K562 (cell line): ENCODE data around the gene CCDC71L. TPM values are rescaled to one million over a fixed set of nuclear protein-coding genes. Genes with fewer than 3 reads are reported as not detected.

Experiments used
- CBFA2T2 ChIP-seq: fragments of 450-650 bp; conservative IDR thresholded peaks from 2 replicates; pipeline ENCODE4 v1.6.1; 2017; ENCODE audit warnings: mild to moderate bottlenecking
- CTBP1 ChIP-seq: fragments of 450-650 bp; IDR thresholded peaks from 2 replicates; pipeline ENCODE4 v1.6.1; 2016; ENCODE audit warnings: borderline replicate concordance
- DACH1 ChIP-seq: fragments of 450-650 bp; IDR thresholded peaks from 2 replicates; pipeline ENCODE4 v1.6.1; 2018; ENCODE audit not compliant: partially characterized antibody
- ELF4 ChIP-seq: fragments of 450-650 bp; formaldehyde crosslinking; IDR thresholded peaks from 2 replicates; pipeline ENCODE4 v1.4.0; 2022; ENCODE audit warnings: missing genetic modification characterization
- HMG20A ChIP-seq: fragments of 450-650 bp; formaldehyde crosslinking; conservative IDR thresholded peaks from 2 replicates; pipeline ENCODE4 v1.4.0; 2020; ENCODE audit warnings: mild to moderate bottlenecking, mixed read lengths
- MCM3 ChIP-seq: fragments of 450-650 bp; IDR thresholded peaks from 2 replicates; pipeline ENCODE4 v1.6.1; 2016
- PCBP1 ChIP-seq: fragments of 200-400 bp; formaldehyde crosslinking; IDR thresholded peaks from 2 replicates; pipeline ENCODE4 v1.6.1; 2018; ENCODE audit warnings: mild to moderate bottlenecking, low read depth, low read length; ENCODE audit not compliant: poor library complexity, severe bottlenecking
- SIN3B ChIP-seq: fragments of 450-650 bp; IDR thresholded peaks from 2 replicates; pipeline ENCODE4 v1.6.1; 2017; ENCODE audit warnings: low read depth, mild to moderate bottlenecking, moderate library complexity
- ZBTB8A ChIP-seq: fragments of 450-650 bp; IDR thresholded peaks from 2 replicates; pipeline ENCODE4 v1.6.1; 2018; ENCODE audit warnings: mild to moderate bottlenecking, moderate library complexity; ENCODE audit not compliant: partially characterized antibody
- ZNF253 ChIP-seq: fragments of 250-450 bp; sonication (Bioruptor Pico); conservative IDR thresholded peaks from 2 replicates; pipeline ENCODE4 v1.6.1; 2021; ENCODE audit warnings: mild to moderate bottlenecking
- ZNF274 ChIP-seq: IDR thresholded peaks from 2 replicates; pipeline ENCODE4 v1.6.1; 2011; ENCODE audit warnings: low read depth, mild to moderate bottlenecking, low read length, moderate library complexity, borderline replicate concordance
- ZNF316 ChIP-seq: fragments of 450-650 bp; IDR thresholded peaks from 2 replicates; pipeline ENCODE4 v1.6.1; 2016
- ZNF586 ChIP-seq: fragments of 450-650 bp; formaldehyde crosslinking; conservative IDR thresholded peaks from 2 replicates; pipeline ENCODE4 v1.4.0; 2020; ENCODE audit warnings: mild to moderate bottlenecking, moderate library complexity
- polyA plus RNA-seq, 8 experiments: library from polyadenylated mRNA; depleted of rRNA in 4 of 8; stranded (reverse) in 5 of 8; unstranded in 3 of 8; fragments of >200 nt; fragmentation: Nextera tagmentation in 2 of 8; fragmentation: Illumina TruSeq in 1 of 8; extraction: Ambion mirVana in 2 of 8; extraction: Trizol in 1 of 8; gene quantifications; 2 replicates each; pipeline versions ENCODE4 v1.2.1 to v1.2.3, GENCODE V29; 2011 to 2014; ENCODE audit warnings: inconsistent platforms in 1 of 8, missing spikeins in 1 of 8
- total RNA-seq, 7 experiments: library from RNA; depleted of rRNA in 6 of 7; stranded (reverse); fragments of >200 nt in 6 of 7; fragmentation: Illumina TruSeq in 2 of 7; extraction: Trizol in 2 of 7; gene quantifications; 2 replicates each; pipeline versions ENCODE4 v1.2.1 to v1.2.3, GENCODE V29; 2011 to 2021; ENCODE audit warnings: low replicate concordance in 1 of 7
- TF ChIP-seq, protein P1 (sequence below), 2 experiments: IDR thresholded peaks; 2 replicates each; pipeline ENCODE4 v1.6.1; 2011; ENCODE audit warnings: borderline replicate concordance in 1 of 2, control low read depth in 1 of 2, low read depth in 1 of 2, low read length in 1 of 2, mild to moderate bottlenecking in 1 of 2, mixed read lengths in 1 of 2, moderate library complexity in 1 of 2; ENCODE audit not compliant: insufficient read depth in 1 of 2, insufficient read length in 1 of 2, poor library complexity in 1 of 2, severe bottlenecking in 1 of 2; ENCODE audit errors: extremely low read depth in 1 of 2
- TF ChIP-seq, protein P2 (sequence below): conservative IDR thresholded peaks from 2 replicates; pipeline ENCODE4 v1.6.1; 2011; ENCODE audit warnings: low read depth, mild to moderate bottlenecking, low read length; ENCODE audit not compliant: control insufficient read depth
- TF ChIP-seq, protein P3 (sequence below): sonication (generic); formaldehyde crosslinking; IDR thresholded peaks from 2 replicates; pipeline ENCODE4 v1.8.0; 2022; ENCODE audit warnings: missing genetic modification reagents, mild to moderate bottlenecking, borderline replicate concordance
- TF ChIP-seq, protein P4 (sequence below): sonication (generic); formaldehyde crosslinking; IDR thresholded peaks from 2 replicates; pipeline ENCODE4 v1.8.1; 2023; ENCODE audit warnings: missing genetic modification reagents, mild to moderate bottlenecking, borderline replicate concordance

Gene CCDC71L
- total and polyA plus RNA-seq, 9 of the 15 experiments (the other 6 are each of a cell fraction or from before 2014, with no cell fraction given): 5.7 to 108 (median 25.4) TPM

DNA sequence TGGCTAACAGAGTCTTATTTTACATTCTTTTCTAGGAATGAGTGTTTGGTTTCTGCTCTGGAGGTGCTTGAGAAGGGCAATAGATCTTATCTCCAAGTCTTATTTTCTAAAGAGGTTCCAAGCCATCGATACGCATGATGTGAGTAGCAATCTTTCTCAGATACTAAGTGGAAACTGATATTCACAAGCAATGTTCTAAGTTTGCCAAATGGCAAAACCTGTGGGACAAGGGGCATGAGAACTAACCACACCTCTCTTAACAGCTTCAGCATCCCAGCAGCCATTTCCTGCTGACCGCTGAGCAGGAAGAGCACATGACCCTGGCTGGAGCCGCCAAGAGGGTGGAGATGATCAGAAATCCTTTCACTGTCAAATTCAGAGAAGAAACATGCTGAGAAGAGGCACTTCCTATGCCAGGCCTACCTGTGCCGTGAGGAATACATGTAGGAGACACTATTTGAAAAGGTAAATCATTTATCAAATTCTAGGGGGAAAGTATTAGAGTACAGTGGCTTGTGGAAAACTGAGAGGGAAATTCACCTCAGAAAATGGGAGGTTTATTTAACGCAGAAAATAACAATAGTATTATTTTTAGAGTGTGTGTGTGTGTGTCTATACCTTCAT is 35.2 kb downstream of the CCDC71L start (continued):
- TF ChIP-seq ZNF253 (CRISPR knock-in tag) (no peak), MCM3 (no peak), CTBP1 (peak; percentile 58; the same call in 1 of the 2 replicates), PCBP1 (no peak), ZNF274 (no peak), CBFA2T2 (no peak), DACH1 (no peak), SIN3B (no peak), ZNF586 (CRISPR knock-in tag) (no peak), ELF4 (CRISPR knock-in tag) (no peak), HMG20A (CRISPR knock-in tag) (no peak), ZBTB8A (no peak), ZNF316 (no peak)
- TF ChIP-seq, protein P1, sequence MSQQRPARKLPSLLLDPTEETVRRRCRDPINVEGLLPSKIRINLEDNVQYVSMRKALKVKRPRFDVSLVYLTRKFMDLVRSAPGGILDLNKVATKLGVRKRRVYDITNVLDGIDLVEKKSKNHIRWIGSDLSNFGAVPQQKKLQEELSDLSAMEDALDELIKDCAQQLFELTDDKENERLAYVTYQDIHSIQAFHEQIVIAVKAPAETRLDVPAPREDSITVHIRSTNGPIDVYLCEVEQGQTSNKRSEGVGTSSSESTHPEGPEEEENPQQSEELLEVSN (IDR thresholded peaks at IDR 0.05; ENCODE audit: borderline replicate concordance in 1 of 2, extremely low read depth in 1 of 2, insufficient read depth in 1 of 2, insufficient read length in 1 of 2, low read depth in 1 of 2, low read length in 1 of 2, poor library complexity in 1 of 2, severe bottlenecking in 1 of 2): no peak
- TF ChIP-seq, protein P2, sequence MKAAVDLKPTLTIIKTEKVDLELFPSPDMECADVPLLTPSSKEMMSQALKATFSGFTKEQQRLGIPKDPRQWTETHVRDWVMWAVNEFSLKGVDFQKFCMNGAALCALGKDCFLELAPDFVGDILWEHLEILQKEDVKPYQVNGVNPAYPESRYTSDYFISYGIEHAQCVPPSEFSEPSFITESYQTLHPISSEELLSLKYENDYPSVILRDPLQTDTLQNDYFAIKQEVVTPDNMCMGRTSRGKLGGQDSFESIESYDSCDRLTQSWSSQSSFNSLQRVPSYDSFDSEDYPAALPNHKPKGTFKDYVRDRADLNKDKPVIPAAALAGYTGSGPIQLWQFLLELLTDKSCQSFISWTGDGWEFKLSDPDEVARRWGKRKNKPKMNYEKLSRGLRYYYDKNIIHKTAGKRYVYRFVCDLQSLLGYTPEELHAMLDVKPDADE: no peak
- TF ChIP-seq, protein P3, sequence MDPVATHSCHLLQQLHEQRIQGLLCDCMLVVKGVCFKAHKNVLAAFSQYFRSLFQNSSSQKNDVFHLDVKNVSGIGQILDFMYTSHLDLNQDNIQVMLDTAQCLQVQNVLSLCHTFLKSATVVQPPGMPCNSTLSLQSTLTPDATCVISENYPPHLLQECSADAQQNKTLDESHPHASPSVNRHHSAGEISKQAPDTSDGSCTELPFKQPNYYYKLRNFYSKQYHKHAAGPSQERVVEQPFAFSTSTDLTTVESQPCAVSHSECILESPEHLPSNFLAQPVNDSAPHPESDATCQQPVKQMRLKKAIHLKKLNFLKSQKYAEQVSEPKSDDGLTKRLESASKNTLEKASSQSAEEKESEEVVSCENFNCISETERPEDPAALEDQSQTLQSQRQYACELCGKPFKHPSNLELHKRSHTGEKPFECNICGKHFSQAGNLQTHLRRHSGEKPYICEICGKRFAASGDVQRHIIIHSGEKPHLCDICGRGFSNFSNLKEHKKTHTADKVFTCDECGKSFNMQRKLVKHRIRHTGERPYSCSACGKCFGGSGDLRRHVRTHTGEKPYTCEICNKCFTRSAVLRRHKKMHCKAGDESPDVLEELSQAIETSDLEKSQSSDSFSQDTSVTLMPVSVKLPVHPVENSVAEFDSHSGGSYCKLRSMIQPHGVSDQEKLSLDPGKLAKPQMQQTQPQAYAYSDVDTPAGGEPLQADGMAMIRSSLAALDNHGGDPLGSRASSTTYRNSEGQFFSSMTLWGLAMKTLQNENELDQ (CRISPR knock-in tag): no peak
- TF ChIP-seq, protein P4, sequence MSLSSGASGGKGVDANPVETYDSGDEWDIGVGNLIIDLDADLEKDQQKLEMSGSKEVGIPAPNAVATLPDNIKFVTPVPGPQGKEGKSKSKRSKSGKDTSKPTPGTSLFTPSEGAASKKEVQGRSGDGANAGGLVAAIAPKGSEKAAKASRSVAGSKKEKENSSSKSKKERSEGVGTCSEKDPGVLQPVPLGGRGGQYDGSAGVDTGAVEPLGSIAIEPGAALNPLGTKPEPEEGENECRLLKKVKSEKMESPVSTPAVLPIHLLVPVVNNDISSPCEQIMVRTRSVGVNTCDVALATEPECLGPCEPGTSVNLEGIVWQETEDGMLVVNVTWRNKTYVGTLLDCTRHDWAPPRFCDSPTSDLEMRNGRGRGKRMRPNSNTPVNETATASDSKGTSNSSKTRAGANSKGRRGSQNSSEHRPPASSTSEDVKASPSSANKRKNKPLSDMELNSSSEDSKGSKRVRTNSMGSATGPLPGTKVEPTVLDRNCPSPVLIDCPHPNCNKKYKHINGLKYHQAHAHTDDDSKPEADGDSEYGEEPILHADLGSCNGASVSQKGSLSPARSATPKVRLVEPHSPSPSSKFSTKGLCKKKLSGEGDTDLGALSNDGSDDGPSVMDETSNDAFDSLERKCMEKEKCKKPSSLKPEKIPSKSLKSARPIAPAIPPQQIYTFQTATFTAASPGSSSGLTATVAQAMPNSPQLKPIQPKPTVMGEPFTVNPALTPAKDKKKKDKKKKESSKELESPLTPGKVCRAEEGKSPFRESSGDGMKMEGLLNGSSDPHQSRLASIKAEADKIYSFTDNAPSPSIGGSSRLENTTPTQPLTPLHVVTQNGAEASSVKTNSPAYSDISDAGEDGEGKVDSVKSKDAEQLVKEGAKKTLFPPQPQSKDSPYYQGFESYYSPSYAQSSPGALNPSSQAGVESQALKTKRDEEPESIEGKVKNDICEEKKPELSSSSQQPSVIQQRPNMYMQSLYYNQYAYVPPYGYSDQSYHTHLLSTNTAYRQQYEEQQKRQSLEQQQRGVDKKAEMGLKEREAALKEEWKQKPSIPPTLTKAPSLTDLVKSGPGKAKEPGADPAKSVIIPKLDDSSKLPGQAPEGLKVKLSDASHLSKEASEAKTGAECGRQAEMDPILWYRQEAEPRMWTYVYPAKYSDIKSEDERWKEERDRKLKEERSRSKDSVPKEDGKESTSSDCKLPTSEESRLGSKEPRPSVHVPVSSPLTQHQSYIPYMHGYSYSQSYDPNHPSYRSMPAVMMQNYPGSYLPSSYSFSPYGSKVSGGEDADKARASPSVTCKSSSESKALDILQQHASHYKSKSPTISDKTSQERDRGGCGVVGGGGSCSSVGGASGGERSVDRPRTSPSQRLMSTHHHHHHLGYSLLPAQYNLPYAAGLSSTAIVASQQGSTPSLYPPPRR: no peak
